ENCODE results near the gene PDCL3. TPM values are rescaled to one million over a fixed set of nuclear protein-coding genes. Genes with fewer than 3 reads are reported as not detected.

The PDCL3 gene
- total and polyA plus RNA-seq, 2 donors (not counting 3 experiments of a cell fraction or from before 2014, with no cell fraction given) = 19.4 to 32.8 TPM

- FAIRE-seq (no peak), DNase-seq (ENCODE audit: low read depth, low spot score) (no peak)
- intact Hi-C loops (cut with micrococcal nuclease) (no loop called here), dilution Hi-C loops (cut with MboI; ENCODE audit: extremely low pct_ligation_motif_present, low sequenced_read_pairs) (no loop called here)
- POLR2A ChIA-PET = no interaction called here
- no peak overlapping the region for H2AFZ ChIP-seq (ENCODE audit: low read depth, low read length)
- TF ChIP-seq CTCF (IDR thresholded peaks at IDR 0.05; ENCODE audit: extremely low read depth in 1 of 2, insufficient read depth in 1 of 2, low read depth in 1 of 2, low read length in 2 of 2) (no peak), POLR2AphosphoS5 (IDR thresholded peaks at IDR 0.05; ENCODE audit: insufficient read depth, low read depth, low read length) (no peak), POLR2A (IDR thresholded peaks at IDR 0.05; ENCODE audit: low read depth, low read length) (no peak), GATA2 (IDR thresholded peaks at IDR 0.05; ENCODE audit: insufficient read depth, insufficient read length, low read depth, low read length) (no peak), MYC (IDR thresholded peaks at IDR 0.05; ENCODE audit: low read depth, low read length) (no peak), JUN (IDR thresholded peaks at IDR 0.05; ENCODE audit: borderline replicate concordance, insufficient read depth, insufficient read length, low read depth) (no peak), MAX (IDR thresholded peaks at IDR 0.05; ENCODE audit: insufficient read depth, insufficient read length) (no peak), EZH2 (IDR thresholded peaks at IDR 0.05; ENCODE audit: borderline replicate concordance, low read depth, low read length, severe bottlenecking) (no peak), FOS (IDR thresholded peaks at IDR 0.05; ENCODE audit: borderline replicate concordance, insufficient read depth, low read length) (no peak)
- H3K9ac ChIP-seq (replicated peaks; ENCODE audit: extremely low read depth, insufficient read depth, low read length) = no peak overlapping the region
- no peaks in the 10 kb centered on the region for H3K9me3 ChIP-seq (replicated peaks; ENCODE audit: control insufficient read depth, insufficient read depth, low read length)
- H3K4me2 ChIP-seq (ENCODE audit: insufficient read depth, low read length) = no peak overlapping the region
- CTCF ChIA-PET = interaction anchor here (1.5 kb wide), 1 partner anchor 18 kb away, joined by 6 read pairs; no protein-coding TSS in a partner anchor
- no peaks in the 10 kb centered on the region for H3K36me3 ChIP-seq (ENCODE audit: control insufficient read depth in 2 of 2, extremely low read depth in 1 of 2, insufficient read depth in 2 of 2, low read length in 2 of 2)
- H3K9me1 ChIP-seq (replicated peaks; ENCODE audit: control insufficient read depth, extremely low read depth, insufficient read depth, low read length) = no peaks in the 10 kb centered on the region
- no peak overlapping the region for H3K27ac ChIP-seq (ENCODE audit: insufficient read depth, low read depth, low read length)
- peaks cover 0 to 1% of the 10 kb centered on the region in 2 experiments for H3K27me3 ChIP-seq (ENCODE audit: control insufficient read depth in 2 of 2, insufficient read depth in 2 of 2, low read length in 2 of 2)
- H3K79me2 ChIP-seq (ENCODE audit: control insufficient read depth, insufficient read depth, low read length) = no peaks in the 10 kb centered on the region
- no peak overlapping the region for H3K4me3 ChIP-seq (replicated peaks in 1 of 3; ENCODE audit: insufficient read depth in 1 of 3, low read depth in 1 of 3, low read length in 3 of 3)
- no TSS peak for BruUV-seq (replicated peaks)
- peaks cover 3% of the 10 kb centered on the region for H3K4me1 ChIP-seq (ENCODE audit: control insufficient read depth, extremely low read depth, insufficient read depth, low read length)
- H4K20me1 ChIP-seq (replicated peaks; ENCODE audit: control insufficient read depth, extremely low read depth, insufficient read depth, low read length) = no peaks in the 10 kb centered on the region
These were observed 29.4 kb downstream of the PDCL3 start for GRCh38 chr2:100592226-100592625.
